Ovary (tissue), 9 donors: ENCODE results near the gene AFG1L. TPM values are rescaled to one million over a fixed set of nuclear protein-coding genes. Genes with fewer than 3 reads are reported as not detected.

Source experiments
- DNase-seq, 5 donors: peaks; one replicate each; pipeline ENCODE4 v3.0.0-alpha.2; 2019 to 2020
- H3K27ac ChIP-seq, 2 donors: fragments of 200-600 bp; one replicate each; pipeline versions ENCODE4 v1.5.1 to v1.8.0; 2019 to 2022
- H3K27me3 ChIP-seq: fragments of 200-600 bp; one replicate; pipeline ENCODE4 v1.8.0; 2022
- H3K36me3 ChIP-seq: fragments of 200-600 bp; sonication (generic); one replicate; pipeline ENCODE4 v1.5.1; 2019
- H3K4me1 ChIP-seq: one replicate; pipeline ENCODE4 v1.8.1; 2013; ENCODE audit warnings: mild to moderate bottlenecking, moderate library complexity; ENCODE audit not compliant: insufficient read depth
- H3K4me3 ChIP-seq: fragments of 200-600 bp; sonication (generic); one replicate; pipeline ENCODE4 v1.5.1; 2017
- H3K9me3 ChIP-seq, 2 donors: fragments of 200-600 bp in 1 of 2; sonication (generic) in 1 of 2; one replicate each; pipeline versions ENCODE4 v1.5.1 to v1.8.1; 2013 to 2019; ENCODE audit warnings: mild to moderate bottlenecking in 1 of 2, moderate library complexity in 1 of 2
- CTCF ChIP-seq, 3 donors: fragments of 450-650 bp in 2 of 3; fragments of 200-600 bp in 1 of 3; IDR thresholded peaks; one replicate each; pipeline versions ENCODE4 v1.5.1 to v1.8.0; 2016 to 2022; ENCODE audit warnings: antibody characterized with exemption in 3 of 3, mild to moderate bottlenecking in 1 of 3
- EP300 ChIP-seq: sonication (generic); formaldehyde crosslinking; IDR thresholded peaks from one replicate; pipeline ENCODE4 v1.6.1; 2017; ENCODE audit warnings: antibody characterized with exemption
- POLR2A ChIP-seq: fragments of 450-650 bp; IDR thresholded peaks from one replicate; pipeline ENCODE4 v1.6.1; 2017; ENCODE audit warnings: antibody characterized with exemption, mild to moderate bottlenecking, moderate library complexity
- WGBS, 3 donors: extraction: QIAGEN DNeasy Blood & Tissue Kit in 1 of 3; methylation state at CpG; one replicate each; pipeline versions ENCODE4 v1.1.5 to v1.1.7; 2013 to 2017; 5-methylcytosine and 5-hydroxymethylcytosine counted together
- intact Hi-C, 4 donors: fragments of 100-400 bp; cut with DNase I; formaldehyde crosslinking; loops; one replicate each; pipeline versions ENCODE4 v1.11.0 to v1.15.1; 2022 to 2023
- polyA plus RNA-seq, 2 donors: library from polyadenylated mRNA; stranded (reverse); fragments of 200-250 nt in 1 of 2; fragments of 350-450 nt in 1 of 2; fragmentation: Illumina TruSeq in 1 of 2; extraction: RNeasy Lipid Tissue Mini Kit (QIAGEN cat#74804) in 1 of 2; gene quantifications; one replicate each; pipeline ENCODE4 v1.2.3, GENCODE V29; 2013 to 2014
- total RNA-seq, 7 donors: library from RNA; depleted of rRNA in 2 of 7; stranded (reverse); fragments of >200 nt in 2 of 7; fragmentation: NEBNext Ultra II Directional in 3 of 7; extraction: Animal tissue kit (Norgen Biotek cat#: 25700) in 3 of 7; gene quantifications; one replicate each; pipeline versions ENCODE4 v1.1.0 to v1.2.4, GENCODE V29; 2016 to 2023
- donor health status: DM: no; HTN: no; CAD: no; lungs with moderate emphysema.
- donor health status: DM: no; HTN: no; CAD: no.
- donor health status: Bipolar disorder and iron deficiency.
- donor health status: DM: yes; HTN: yes; CAD: no.
- donor health status: DM: no; HTN: no; CAD: no.
- donor health status: DM: yes; HTN: yes; CAD: no.

Gene AFG1L
- total and polyA plus RNA-seq, 9 donors: 1.2 to 7.6 (median 5.7) TPM

DNA sequence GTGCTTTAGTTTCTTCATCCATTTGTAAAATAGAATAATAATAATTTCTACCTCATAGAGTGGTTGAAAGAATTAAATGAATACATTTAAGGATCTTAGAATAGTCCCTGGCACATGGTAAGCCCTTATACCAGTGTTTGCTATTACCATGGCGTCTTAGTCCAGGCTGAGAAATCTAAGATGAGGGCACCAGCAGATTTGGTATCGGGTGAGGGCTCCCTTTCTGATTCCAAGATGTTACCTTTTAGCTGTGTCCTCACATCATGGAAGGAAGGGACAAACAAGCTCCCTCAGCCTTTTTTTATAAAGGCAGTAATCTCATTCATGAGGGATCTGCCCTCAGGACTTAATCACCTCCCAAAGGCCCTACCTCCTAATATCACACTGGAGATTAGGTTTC, 141.9 kb downstream of the AFG1L start:
- intact Hi-C loops: no loop called here
- no peak for DNase-seq
- Histone ChIP-seq H3K9me3 (no peaks in the 10 kb centered on the region), H3K36me3 (no peaks in the 10 kb centered on the region), H3K4me1 (no peaks in the 10 kb centered on the region), H3K27ac (no peak overlapping the region), H3K27me3 (no peaks in the 10 kb centered on the region), H3K4me3 (no peak overlapping the region)
- WGBS, 3 donors: 92 to 98% (median 96%) methylated on average over 2 of the region's 2 CpGs
- TF ChIP-seq POLR2A: no peak
- no peak for TF ChIP-seq CTCF (IDR thresholded peaks at IDR 0.05)

DNA sequence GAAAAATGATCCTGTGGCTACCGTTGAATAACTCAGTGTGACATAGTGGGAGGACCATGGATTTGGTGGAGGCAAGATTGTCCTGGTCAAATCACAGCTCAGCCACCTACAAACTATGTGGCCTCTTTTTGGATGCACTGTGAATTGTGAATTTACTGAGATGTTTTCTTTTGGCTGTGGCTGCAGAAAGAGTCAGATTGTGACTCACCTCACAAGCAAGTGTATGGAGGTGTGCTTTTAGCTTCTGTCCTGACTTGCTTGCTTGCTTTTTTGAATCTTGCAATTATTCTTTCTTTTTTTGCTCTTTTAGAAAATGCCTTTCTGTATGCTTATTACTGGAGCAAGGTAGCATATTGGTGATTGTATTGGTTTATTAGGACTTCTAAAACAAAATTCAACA, 143.0 kb downstream of the AFG1L start:
- 75 to 89% (median 79%) methylated on average over 1 of the region's 1 CpG for WGBS, 3 donors
- DNase-seq: no peak
- Histone ChIP-seq H3K4me1 (peaks cover 2% of the 10 kb centered on the region), H3K27ac (no peak overlapping the region), H3K9me3 (no peaks in the 10 kb centered on the region), H3K4me3 (no peak overlapping the region), H3K36me3 (no peaks in the 10 kb centered on the region), H3K27me3 (no peaks in the 10 kb centered on the region)
- no peak for TF ChIP-seq POLR2A
- TF ChIP-seq EP300: no peak
- TF ChIP-seq CTCF (IDR thresholded peaks at IDR 0.05): no peak
- intact Hi-C loops: no loop called here

DNA sequence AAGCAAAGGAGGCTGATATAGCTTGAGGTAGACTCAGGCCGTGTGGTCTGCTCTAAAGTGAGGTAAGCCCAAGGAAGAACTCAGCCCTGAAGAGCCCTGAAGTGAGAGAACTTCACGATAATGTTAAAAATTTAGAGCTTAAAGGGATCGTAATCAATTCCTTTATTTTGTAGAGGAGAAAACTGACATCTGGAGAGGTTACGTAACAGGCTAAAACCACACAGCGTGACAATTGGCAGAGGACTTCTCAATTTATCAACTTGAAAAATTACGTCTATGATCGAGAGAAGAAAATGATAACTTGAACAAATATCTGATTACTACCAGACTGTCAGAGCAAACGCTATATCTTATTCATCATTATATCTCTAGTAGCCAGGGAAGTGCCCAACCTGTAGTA, 144.1 kb downstream of the AFG1L start:
- Histone ChIP-seq H3K4me1 (peaks cover 4% of the 10 kb centered on the region), H3K9me3 (no peaks in the 10 kb centered on the region), H3K27ac (no peak overlapping the region), H3K36me3 (no peaks in the 10 kb centered on the region), H3K27me3 (no peaks in the 10 kb centered on the region), H3K4me3 (no peak overlapping the region)
- WGBS, 3 donors: 79 to 82% (median 81%) methylated on average over 8 of the region's 8 CpGs
- TF ChIP-seq POLR2A (no peak), EP300 (no peak), CTCF (IDR thresholded peaks at IDR 0.05) (no peak)
- DNase-seq: no peak
- intact Hi-C loops: no loop called here

DNA sequence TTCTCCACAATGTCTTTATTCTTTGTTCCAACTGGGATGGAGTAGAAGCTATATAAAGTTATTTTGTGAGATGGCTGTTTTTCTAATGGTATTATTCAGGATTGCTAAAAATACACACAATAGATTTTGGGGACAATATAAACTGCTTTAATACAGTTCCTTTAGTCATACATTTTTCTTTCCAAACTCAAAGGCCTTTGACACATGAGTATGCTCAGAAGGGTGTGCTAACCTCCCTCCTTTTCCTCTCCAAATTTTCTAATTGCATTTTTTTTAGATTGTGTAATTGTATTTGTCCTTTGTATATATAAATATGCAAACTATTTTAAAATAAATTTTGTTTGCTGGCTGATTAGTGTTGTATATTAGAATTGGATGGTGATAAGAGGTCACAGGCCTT, 146.3 kb downstream of the AFG1L start:
- Histone ChIP-seq H3K4me1 (peaks cover 4% of the 10 kb centered on the region), H3K4me3 (no peak overlapping the region), H3K9me3 (no peaks in the 10 kb centered on the region), H3K27ac (no peak overlapping the region), H3K27me3 (no peaks in the 10 kb centered on the region), H3K36me3 (no peaks in the 10 kb centered on the region)
- no peak for DNase-seq
- intact Hi-C loops: no loop called here
- TF ChIP-seq EP300 (no peak), POLR2A (no peak), CTCF (IDR thresholded peaks at IDR 0.05) (no peak)
